Activated CD4-positive, alpha-beta T cell treated with anti-CD3 and anti-CD28 coated beads for 36 hours (primary cell): ENCODE measurements around the gene SPOUT1. TPM values are rescaled to one million over a fixed set of nuclear protein-coding genes. Genes with fewer than 3 reads are reported as not detected.
"Not testable (repeated sequence)": the region's sequence is repeated elsewhere in the genome, so short reads cannot be mapped to it uniquely, and the experiment has no call there.

Experiments used
- ATAC-seq: fragments of 200-7000 bp; cut with Tn5 transposase; one replicate; pipeline ENCODE4 v1.10.0; 2021; ENCODE audit warnings: mild to moderate bottlenecking, moderate library complexity
- CTCF ChIA-PET: fragments of 350-600 bp; sonication (Branson Sonifier 250); formaldehyde crosslinking; loops from one replicate; lab custom pipeline; 2021; ENCODE audit warnings: antibody characterized with exemption; lab: Charles Lee
- POLR2A ChIA-PET: fragments of 350-600 bp; sonication (Branson Sonifier 250); formaldehyde crosslinking; loops from one replicate; lab custom pipeline; 2021; ENCODE audit warnings: antibody characterized with exemption, inconsistent platforms; lab: Charles Lee
- DNase-seq: peaks from one replicate; pipeline ENCODE4 v3.0.0-alpha.2; 2020
- H3K27ac Mint-ChIP-seq: one replicate; pipeline ENCODE4 v1.8.0; 2021; ENCODE audit warnings: mixed read lengths
- H3K27me3 Mint-ChIP-seq: one replicate; pipeline ENCODE4 v1.8.0; 2021; ENCODE audit warnings: mixed read lengths
- H3K36me3 Mint-ChIP-seq: one replicate; pipeline ENCODE4 v1.8.0; 2021; ENCODE audit warnings: low read depth, mixed read lengths
- H3K4me1 Mint-ChIP-seq: one replicate; pipeline ENCODE4 v1.8.0; 2021; ENCODE audit warnings: mixed read lengths
- H3K4me3 Mint-ChIP-seq: one replicate; pipeline ENCODE4 v1.8.0; 2021; ENCODE audit warnings: mild to moderate bottlenecking, moderate library complexity, mixed read lengths
- H3K9me3 Mint-ChIP-seq: one replicate; pipeline ENCODE4 v1.8.0; 2021; ENCODE audit warnings: low read depth, mixed read lengths
- intact Hi-C, 2 experiments: fragments of 100-400 bp; cut with DNase I in 1 of 2; cut with micrococcal nuclease in 1 of 2; formaldehyde crosslinking; loops; one replicate each; pipeline versions ENCODE4 v1.14.2 to v1.15.1; 2022 to 2024; cut with DNase I, micrococcal nuclease
- total RNA-seq, 2 experiments: library from RNA; stranded (reverse); gene quantifications; one replicate each; pipeline ENCODE4 v1.2.3, GENCODE V29; 2021

Gene SPOUT1
- total RNA-seq, 2 experiments from 2014 or later: 87.9 to 92.9 TPM

DNA sequence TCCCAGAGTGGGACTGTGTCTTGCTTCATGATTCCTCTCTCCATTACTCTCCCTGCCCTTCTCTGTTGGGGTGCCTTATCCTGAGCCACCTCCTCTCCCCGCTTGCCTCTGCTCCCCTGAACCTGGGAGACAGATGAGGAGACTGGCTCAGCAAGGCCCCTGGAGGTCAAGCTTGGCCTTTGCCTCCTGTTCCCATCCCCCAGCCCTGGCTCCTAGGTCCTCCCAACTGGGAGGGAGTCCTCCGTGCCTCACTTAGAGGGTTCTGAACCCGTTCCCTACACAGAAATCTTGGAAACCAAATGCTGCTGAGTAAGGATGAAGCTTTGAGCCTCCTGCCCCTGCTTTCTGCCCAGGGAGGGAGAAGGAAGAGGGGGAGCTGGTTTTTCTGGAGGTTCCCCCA lies 21.1 kb downstream of the SPOUT1 start:
- Mint-ChIP-seq H3K27ac (no peak overlapping the region), H3K4me3 (no peak overlapping the region), H3K9me3 (no peaks in the 10 kb centered on the region), H3K36me3 (peaks cover 9% of the 10 kb centered on the region), H3K27me3 (no peaks in the 10 kb centered on the region), H3K4me1 (no peaks in the 10 kb centered on the region)
- POLR2A ChIA-PET: no interaction called here
- DNase-seq (no peak), ATAC-seq (no peak)
- intact Hi-C loops: no loop called here
- CTCF ChIA-PET: no interaction called here

DNA sequence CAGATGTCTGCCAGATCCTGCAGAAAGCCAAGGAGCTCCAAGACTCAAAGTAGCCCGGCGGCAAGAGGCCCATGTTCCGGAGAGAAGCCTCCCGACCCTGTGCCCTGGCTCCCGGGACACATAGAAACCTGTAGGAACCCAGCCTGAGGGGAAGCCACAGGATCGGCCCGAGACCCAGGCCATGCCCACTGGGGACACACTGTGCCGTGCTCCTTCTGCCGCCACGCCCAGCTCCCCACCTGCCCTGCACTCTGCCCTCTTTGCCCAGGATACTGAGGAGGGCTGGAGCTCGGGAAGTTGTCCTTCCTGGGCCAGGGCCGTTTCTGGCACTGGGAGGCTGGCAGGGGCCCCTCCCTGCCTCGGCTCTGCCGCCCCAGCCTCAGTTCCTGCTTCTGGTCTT lies 21.8 kb downstream of the SPOUT1 start:
- ATAC-seq (no peak), DNase-seq (no peak)
- Mint-ChIP-seq H3K36me3 (peaks cover 13% of the 10 kb centered on the region), H3K9me3 (no peaks in the 10 kb centered on the region), H3K4me1 (no peaks in the 10 kb centered on the region), H3K27ac (no peak overlapping the region), H3K4me3 (no peak overlapping the region), H3K27me3 (no peaks in the 10 kb centered on the region)
- CTCF ChIA-PET: interaction anchor here (0.7 kb wide), 1 partner anchor 130 kb away, joined by 3 read pairs; no protein-coding TSS in a partner anchor
- POLR2A ChIA-PET: no interaction called here
- intact Hi-C loops: no loop called here

DNA sequence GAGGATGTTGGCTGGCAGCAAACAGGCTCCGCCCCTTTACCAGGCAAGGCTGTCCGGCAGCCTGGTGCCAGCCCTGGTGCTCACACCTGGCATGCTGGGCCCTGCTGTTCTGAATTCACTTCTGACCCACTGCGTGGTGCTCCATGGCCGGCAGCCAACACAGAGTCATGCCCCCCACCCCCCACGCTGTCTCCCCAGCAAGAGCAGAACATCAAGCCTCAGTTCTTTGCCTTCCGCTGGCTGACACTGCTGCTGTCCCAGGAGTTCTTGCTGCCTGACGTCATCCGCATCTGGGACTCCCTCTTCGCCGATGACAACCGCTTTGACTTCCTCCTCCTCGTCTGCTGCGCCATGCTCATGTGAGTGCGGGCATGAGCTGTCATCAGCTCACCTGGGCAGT lies 23.9 kb downstream of the SPOUT1 start:
- Mint-ChIP-seq H3K9me3 (no peaks in the 10 kb centered on the region), H3K36me3 (peaks cover 17% of the 10 kb centered on the region), H3K4me1 (no peaks in the 10 kb centered on the region), H3K4me3 (no peak overlapping the region), H3K27me3 (no peaks in the 10 kb centered on the region), H3K27ac (no peak overlapping the region)
- intact Hi-C loops: no loop called here
- CTCF ChIA-PET: interaction anchor here (0.8 kb wide), 1 partner anchor 282 kb away, joined by 4 read pairs; no protein-coding TSS in a partner anchor
- POLR2A ChIA-PET: no interaction called here
- ATAC-seq: no peak
- DNase-seq: no peak

DNA sequence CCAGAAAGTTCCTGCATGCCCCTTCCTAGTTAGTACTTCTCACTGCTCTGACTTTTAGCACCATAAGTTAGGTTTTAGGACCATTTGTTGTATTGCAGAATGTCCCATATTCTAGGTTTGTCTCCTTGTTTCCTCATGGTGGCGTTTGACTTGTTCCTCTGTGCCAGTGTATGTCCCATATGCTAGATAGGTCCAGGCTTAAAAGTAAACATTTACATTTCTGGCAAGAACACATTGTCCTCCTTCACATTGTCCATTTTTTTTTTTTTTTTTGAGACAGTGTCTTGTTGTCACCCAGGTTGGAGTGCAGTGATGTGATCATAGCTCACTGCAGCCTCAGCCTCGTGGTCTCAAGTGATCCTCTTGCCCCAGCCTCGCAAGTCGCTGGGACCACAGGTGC lies 27.1 kb downstream of the SPOUT1 start:
- no peak for ATAC-seq
- Mint-ChIP-seq H3K27ac (no peak overlapping the region), H3K36me3 (peaks cover 26% of the 10 kb centered on the region), H3K4me1 (no peaks in the 10 kb centered on the region), H3K4me3 (no peak overlapping the region), H3K9me3 (no peaks in the 10 kb centered on the region), H3K27me3 (no peaks in the 10 kb centered on the region)
- ChIA-PET POLR2A (no interaction called here), CTCF (no interaction called here)
- intact Hi-C loops: no loop called here
- no peak for DNase-seq

DNA sequence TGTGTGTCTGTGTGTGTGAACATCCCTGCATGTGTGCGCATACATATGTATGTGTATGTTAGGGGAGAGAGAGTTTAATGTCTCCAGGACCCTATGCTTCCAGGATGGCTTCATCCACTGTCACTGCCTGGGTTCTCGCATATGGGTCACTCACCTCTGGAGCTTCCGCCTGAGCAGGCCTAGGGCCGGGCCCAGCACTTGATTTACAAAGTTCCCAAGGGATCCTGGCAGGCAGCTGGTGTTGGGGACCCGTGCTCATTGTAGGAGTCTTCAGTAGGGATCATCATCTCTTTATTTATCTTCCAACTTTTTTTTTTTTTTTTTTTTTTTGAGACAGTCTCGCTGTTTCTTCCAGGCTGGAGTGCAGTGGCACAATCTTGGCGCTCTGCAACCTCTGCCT lies 29.5 kb downstream of the SPOUT1 start:
- POLR2A ChIA-PET: interaction anchor here (1.0 kb wide), 1 partner anchor 145 kb away, joined by 6 read pairs; no protein-coding TSS in a partner anchor
- intact Hi-C loops: no loop called here
- no peak for DNase-seq
- Mint-ChIP-seq H3K27me3 (no peaks in the 10 kb centered on the region), H3K4me3 (no peak overlapping the region), H3K27ac (no peak overlapping the region), H3K4me1 (no peaks in the 10 kb centered on the region), H3K36me3 (peaks cover 23% of the 10 kb centered on the region), H3K9me3 (no peaks in the 10 kb centered on the region)
- CTCF ChIA-PET: interaction anchor here (0.8 kb wide), 1 partner anchor 12 kb away, joined by 3 read pairs; no protein-coding TSS in a partner anchor
- ATAC-seq: no peak

DNA sequence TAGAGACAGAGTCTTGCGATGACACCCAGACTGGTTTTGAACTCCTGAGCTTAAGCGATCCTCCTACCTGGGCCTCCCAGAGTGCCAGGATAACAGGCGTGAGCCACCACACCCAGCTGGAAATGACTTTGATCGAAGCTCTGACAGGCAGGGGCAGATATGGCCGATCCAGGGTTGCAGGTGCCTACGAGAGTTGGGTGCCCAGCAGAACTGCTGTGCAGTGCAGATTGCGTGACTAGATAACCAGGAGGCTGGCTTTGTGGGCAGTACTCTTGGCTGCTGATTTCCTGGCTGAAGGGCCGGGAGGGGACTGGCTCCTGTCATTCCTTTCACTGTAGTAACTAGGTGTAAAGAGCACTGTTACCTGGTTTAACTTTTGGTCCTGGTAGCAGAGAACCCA lies 30.7 kb downstream of the SPOUT1 start:
- Mint-ChIP-seq H3K9me3 (no peaks in the 10 kb centered on the region), H3K36me3 (peaks cover 21% of the 10 kb centered on the region), H3K4me1 (no peaks in the 10 kb centered on the region), H3K27me3 (no peaks in the 10 kb centered on the region), H3K27ac (no peak overlapping the region), H3K4me3 (no peak overlapping the region)
- DNase-seq (no peak), ATAC-seq (no peak)
- ChIA-PET CTCF (interaction anchor here (0.7 kb wide), 2 partner anchors 54 to 91 kb away, joined by 3 to 4 read pairs; no protein-coding TSS in a partner anchor), POLR2A (no interaction called here)
- intact Hi-C loops: no loop called here

DNA sequence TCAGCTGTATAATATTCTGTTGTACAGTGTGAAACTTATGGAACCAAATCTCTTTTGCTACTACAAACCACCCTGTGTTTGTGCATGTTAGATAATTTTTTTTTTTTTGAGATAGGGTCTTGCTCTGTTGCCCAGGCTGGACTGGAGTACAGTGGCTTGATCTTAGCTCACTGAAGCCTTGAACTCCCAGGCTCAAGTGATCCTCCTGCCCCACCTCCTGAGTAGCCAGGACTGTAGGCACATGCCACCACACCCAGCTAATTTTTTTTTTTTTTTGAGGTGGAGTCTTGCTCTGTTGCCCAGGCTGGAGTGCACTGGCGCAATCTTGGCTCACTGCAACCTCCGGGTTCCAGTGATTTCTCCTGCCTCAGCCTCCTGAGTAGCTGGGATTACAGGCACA lies 34.6 kb downstream of the SPOUT1 start:
- ATAC-seq, H3K27me3 Mint-ChIP-seq, DNase-seq, intact Hi-C loops, H3K27ac Mint-ChIP-seq, H3K9me3 Mint-ChIP-seq, H3K4me3 Mint-ChIP-seq: not testable (repeated sequence)
- CTCF ChIA-PET: interaction anchor here (0.7 kb wide), 1 partner anchor 101 kb away, joined by 3 read pairs; no protein-coding TSS in a partner anchor
- Mint-ChIP-seq H3K4me1 (peaks cover 12% of the 10 kb centered on the region), H3K36me3 (peaks cover 19% of the 10 kb centered on the region)
- POLR2A ChIA-PET: interaction anchor here (0.6 kb wide), 2 partner anchors 10 to 558 kb away, joined by 3 to 13 read pairs; no protein-coding TSS in a partner anchor

DNA sequence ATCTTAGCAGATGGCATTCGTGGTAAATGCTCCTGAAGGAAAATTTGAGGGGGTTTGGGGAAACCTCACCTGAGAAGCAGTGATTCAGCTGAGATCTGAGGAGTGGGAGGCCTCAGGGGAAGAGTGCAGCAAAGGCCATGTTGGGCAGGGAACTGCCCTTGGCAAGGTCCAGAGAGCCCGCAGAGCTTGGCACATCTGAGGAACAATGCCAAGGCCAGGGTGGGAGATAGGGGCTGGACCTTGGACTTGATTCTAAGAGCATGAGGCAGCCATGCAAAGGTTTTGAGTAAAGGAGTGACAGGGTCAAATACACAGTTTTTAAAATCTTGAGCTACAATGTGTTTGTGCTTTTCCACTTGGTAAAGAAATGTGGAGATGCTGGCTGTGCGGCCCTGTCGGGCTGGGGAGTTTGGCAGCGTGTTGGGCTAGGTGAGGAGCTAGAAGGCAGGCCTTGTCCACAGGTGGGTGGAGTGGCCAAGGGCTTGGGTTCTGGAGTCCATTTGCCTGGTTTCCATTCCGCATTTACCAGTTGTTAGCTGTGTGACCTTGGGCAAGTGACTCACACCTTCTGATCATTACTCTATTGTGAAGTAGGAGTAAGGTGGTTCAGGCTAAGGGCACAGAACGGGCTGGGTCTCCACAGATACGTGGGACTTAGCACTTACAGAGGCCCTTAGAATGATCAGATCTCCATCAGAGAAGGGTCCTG lies 36.5 kb downstream of the SPOUT1 start:
- ChIA-PET POLR2A (no interaction called here), CTCF (interaction anchor here (0.5 to 1.7 kb wide), 3 partner anchors 25 to 603 kb away, joined by 3 to 4 read pairs (median 3); partner anchors contain the start of gene ENDOG)
- Mint-ChIP-seq H3K4me1 (peaks cover 19% of the 10 kb centered on the region), H3K9me3 (no peaks in the 10 kb centered on the region), H3K36me3 (peaks cover 11% of the 10 kb centered on the region), H3K27ac (peak overlapping the region; percentile 52), H3K27me3 (no peaks in the 10 kb centered on the region), H3K4me3 (no peak overlapping the region)
- ATAC-seq: no peak
- intact Hi-C loops: no loop called here
- DNase-seq: no peak

DNA sequence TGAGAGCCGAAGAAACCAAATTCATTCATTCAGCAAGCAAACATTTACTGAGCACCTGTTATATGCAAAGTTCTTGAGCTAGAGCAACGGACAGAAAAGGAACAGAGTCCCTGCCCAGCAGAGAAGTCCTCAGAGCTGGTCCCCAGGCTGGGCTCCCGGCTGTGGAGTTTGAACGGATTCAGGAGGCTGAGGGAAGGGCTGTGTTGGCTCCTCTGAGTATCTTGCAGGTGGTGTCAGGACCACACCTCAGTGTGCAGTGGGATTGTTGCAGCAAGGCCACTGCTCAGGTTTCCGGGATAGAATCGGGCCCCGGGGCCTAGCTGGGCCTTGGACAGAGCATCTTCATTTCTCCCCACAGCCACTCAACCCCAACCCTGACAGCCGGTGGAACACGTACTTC lies 37.5 kb downstream of the SPOUT1 start:
- Mint-ChIP-seq H3K9me3 (no peaks in the 10 kb centered on the region), H3K4me1 (peaks cover 23% of the 10 kb centered on the region), H3K27ac (no peak overlapping the region), H3K27me3 (no peaks in the 10 kb centered on the region), H3K36me3 (peaks cover 9% of the 10 kb centered on the region), H3K4me3 (no peak overlapping the region)
- POLR2A ChIA-PET: interaction anchor here (0.8 kb wide), 1 partner anchor 221 kb away, joined by 3 read pairs; no protein-coding TSS in a partner anchor
- CTCF ChIA-PET: interaction anchor here (0.6 to 1.7 kb wide), 3 partner anchors 24 to 100 kb away, joined by 3 to 4 read pairs (median 3); partner anchors contain the start of gene ENDOG
- intact Hi-C loops: no loop called here
- ATAC-seq (no peak), DNase-seq (no peak)

DNA sequence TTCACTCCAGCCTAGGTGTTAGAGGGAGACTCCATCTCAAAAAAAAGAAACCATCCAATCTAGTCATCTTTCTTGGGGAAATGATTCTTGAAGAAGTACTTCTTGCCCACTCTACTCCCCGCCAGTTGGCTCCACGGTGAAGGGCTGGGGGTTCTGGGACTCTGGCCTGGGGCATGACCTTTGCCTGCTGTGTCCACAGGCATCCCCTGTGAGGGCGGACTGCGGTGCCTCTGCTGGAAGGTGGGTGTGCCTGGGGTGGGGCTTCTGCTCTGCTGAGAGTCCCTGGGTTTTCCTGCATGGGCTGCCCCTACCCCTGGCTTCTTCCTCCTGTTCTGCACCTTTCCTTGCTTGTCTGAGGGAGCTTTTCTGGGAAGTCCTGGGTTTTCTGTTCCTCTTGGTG lies 39.1 kb downstream of the SPOUT1 start:
- DNase-seq (no peak), ATAC-seq (no peak)
- H3K36me3 Mint-ChIP-seq: peaks cover 9% of the 10 kb centered on the region
- ChIA-PET POLR2A (no interaction called here), CTCF (no interaction called here)
- H3K4me1 Mint-ChIP-seq: peaks cover 23% of the 10 kb centered on the region
- intact Hi-C loops: no loop called here
- no peaks in the 10 kb centered on the region for H3K27me3 Mint-ChIP-seq
- no peaks in the 10 kb centered on the region for H3K9me3 Mint-ChIP-seq
- H3K27ac Mint-ChIP-seq: no peak overlapping the region
- no peak overlapping the region for H3K4me3 Mint-ChIP-seq

DNA sequence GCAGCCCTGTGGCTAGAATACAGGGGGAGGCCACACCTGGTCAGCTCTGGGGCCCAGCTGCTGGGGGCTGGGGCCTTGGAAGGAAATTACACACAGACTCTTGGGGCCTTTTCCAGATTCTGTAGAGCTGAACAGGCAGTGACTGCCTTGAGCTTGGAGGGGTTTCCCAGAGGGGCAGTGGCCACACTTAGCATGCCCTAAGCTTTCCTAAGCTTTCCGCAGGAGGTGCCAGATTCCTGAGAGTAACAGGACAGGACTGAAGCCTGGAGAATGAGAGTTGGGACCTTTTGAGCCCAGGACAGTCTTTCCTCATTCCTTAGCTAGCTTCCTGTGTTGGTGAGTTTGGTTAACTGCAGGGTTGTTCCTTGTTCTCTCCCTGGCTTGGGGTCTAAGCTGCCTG lies 41.1 kb downstream of the SPOUT1 start:
- POLR2A ChIA-PET: no interaction called here

More for the DNA sequence above, 41.1 kb downstream of the SPOUT1 start:
- CTCF ChIA-PET: interaction anchor here (0.6 to 2.3 kb wide), 11 partner anchors 11 to 427 kb away, joined by 3 to 11 read pairs (median 3); partner anchors contain the start of genes ENDOG, MIGA2, PKN3 and ZER1
- no peak for ATAC-seq
- intact Hi-C loops: loop anchor here (5.0 kb wide), 3 partner anchors 86 to 239 kb away; partner anchors contain the start of genes PKN3 (in 1 of the 2), SH3GLB2 (in 1 of the 2) and SPTAN1 (in 1 of the 2)
- H3K4me3 Mint-ChIP-seq: peak overlapping the region; percentile 87
- H3K27ac Mint-ChIP-seq: peak overlapping the region; percentile 87
- no peaks in the 10 kb centered on the region for H3K9me3 Mint-ChIP-seq
- DNase-seq: no peak
- no peaks in the 10 kb centered on the region for H3K27me3 Mint-ChIP-seq
- H3K4me1 Mint-ChIP-seq: peaks cover 26% of the 10 kb centered on the region
- peaks cover 8% of the 10 kb centered on the region for H3K36me3 Mint-ChIP-seq
